GM12872 (cell line): ENCODE data around the gene ACOT8.

Experiments used
- CTCF ChIP-seq: IDR thresholded peaks from 3 replicates; pipeline ENCODE4 v1.5.1; 2011; ENCODE audit warnings: low read depth, mild to moderate bottlenecking, low read length, moderate library complexity; ENCODE audit not compliant: insufficient read depth

Gene ACOT8

GRCh38 chr20:45882469-45883099, 25.4 kb upstream of the ACOT8 start:
- TF ChIP-seq CTCF, result no peak

GRCh38 chr20:45880988-45881788, 24.0 kb upstream of the ACOT8 start, which contains the start of gene ZSWIM1:
TSS of gene ZSWIM1 (plus strand) at chr20:45881227. CDS start at chr20:45882593, 1,366 bp downstream.
- no peak for TF ChIP-seq CTCF

GRCh38 chr20:45878076-45878761, 21.0 kb upstream of the ACOT8 start:
- no peak for TF ChIP-seq CTCF

DNA sequence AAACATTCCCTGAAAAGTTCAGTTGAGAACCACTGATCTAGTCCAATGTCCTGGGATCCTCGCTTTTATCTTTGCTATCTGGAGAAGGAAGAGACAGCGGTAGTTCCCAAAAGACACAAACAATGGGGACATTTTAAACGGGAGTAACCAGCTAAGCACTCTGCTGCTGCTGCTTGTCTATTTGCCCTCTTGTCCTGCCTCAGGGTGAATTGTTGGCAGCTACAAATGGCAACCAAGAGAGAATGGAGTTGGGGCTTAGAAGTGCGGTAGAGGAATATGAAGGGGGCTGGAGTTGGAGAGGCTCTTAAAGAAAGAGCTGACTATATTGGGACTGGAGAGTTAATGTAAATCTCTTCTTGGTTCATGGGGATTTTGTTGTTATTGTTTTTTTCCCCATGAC, 17.4 kb upstream of the ACOT8 start:
- no peak for TF ChIP-seq CTCF

DNA sequence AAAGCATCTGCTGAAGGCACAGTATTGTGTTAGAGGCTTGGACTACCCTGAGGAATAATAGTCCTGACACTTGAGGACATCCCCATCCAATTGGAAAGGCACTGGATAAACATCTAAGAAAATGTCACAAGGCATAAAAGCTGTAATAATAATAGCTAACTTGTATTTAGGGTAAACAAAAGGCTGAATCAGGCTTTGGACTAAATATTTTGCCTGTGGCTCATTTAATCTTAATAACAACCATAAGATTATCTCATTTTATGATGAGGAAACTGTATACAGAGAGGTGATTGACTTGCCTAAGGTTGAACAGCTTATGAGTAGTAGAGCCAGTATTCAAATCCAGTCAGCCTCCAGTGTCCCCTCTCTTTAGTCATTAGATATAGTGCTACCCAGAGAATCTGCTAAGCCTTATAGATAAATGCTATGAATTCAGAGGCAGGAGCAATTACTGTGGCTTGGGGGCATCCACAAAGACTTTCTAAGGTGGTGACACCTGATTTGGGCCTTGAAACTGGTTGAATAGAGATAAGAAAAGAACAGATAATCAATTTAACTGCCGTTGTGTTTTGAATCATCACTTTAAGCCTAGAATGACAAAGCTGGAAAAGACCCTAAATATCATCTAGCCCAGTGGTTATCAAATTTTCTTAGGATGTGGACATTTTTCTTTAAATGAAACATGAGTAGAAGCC, 16.4 kb upstream of the ACOT8 start:
- no peak for TF ChIP-seq CTCF

- TF ChIP-seq CTCF, result no peak
Measured at GRCh38 chr20:45872626-45873025, 15.4 kb upstream of the ACOT8 start.

DNA sequence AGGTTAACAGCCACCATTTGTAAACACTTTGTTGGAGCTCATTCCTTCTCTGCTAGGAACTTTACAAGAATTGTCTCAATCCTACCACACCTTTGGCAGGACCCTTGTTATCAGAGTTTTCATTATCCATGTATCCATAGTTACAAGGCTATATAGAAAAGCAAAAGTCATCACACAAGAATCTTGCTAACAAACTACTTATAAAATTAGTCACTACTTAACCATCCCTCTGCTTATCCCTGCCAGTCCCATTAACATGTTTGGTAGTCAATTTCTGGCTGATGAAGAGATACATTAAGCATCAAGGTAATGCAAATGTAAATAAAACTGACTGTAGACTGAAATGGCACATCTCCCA, 10.6 kb upstream of the ACOT8 start:
- TF ChIP-seq CTCF, result no peak
